Activated T-helper 1 cell treated with anti-CD3 and anti-CD28 coated beads, Interleukin-12 subunit alpha, Interleukin-12 subunit beta, Interleukin-2, Interleukin-4 antibody, amounts not matched to agents 30 ng/mL and 10 ng/mL and 1 ng/mL, durations not matched to agents 14 hours and 24 hours and 36 hours (primary cell): ENCODE data around the gene RXFP2. TPM values are rescaled to one million over a fixed set of nuclear protein-coding genes. Genes with fewer than 3 reads are reported as not detected.

Experiments used
- DNase-seq: peaks from one replicate; pipeline ENCODE4 v3.0.0; 2021; ENCODE audit warnings: low spot score
- H3K27ac Mint-ChIP-seq: one replicate; pipeline ENCODE4 v1.8.0; 2021; ENCODE audit warnings: mild to moderate bottlenecking, mixed read lengths
- H3K27me3 Mint-ChIP-seq: one replicate; pipeline ENCODE4 v1.8.0; 2022; ENCODE audit warnings: mild to moderate bottlenecking, moderate library complexity, mixed read lengths; ENCODE audit not compliant: insufficient read depth
- H3K36me3 Mint-ChIP-seq: one replicate; pipeline ENCODE4 v1.8.0; 2021; ENCODE audit warnings: low read depth, mixed read lengths
- H3K4me1 Mint-ChIP-seq: one replicate; pipeline ENCODE4 v1.8.0; 2021; ENCODE audit warnings: low read depth, mixed read lengths
- H3K4me3 Mint-ChIP-seq: one replicate; pipeline ENCODE4 v1.8.0; 2021; ENCODE audit warnings: mild to moderate bottlenecking, moderate library complexity, mixed read lengths
- H3K9me3 Mint-ChIP-seq: one replicate; pipeline ENCODE4 v1.8.0; 2021; ENCODE audit warnings: mixed read lengths
- intact Hi-C: fragments of 100-400 bp; cut with micrococcal nuclease; formaldehyde crosslinking; loops from one replicate; pipeline ENCODE4 v1.15.1; 2024
- total RNA-seq: library from RNA; stranded (reverse); gene quantifications from 2 replicates; pipeline ENCODE4 v1.2.3, GENCODE V29; 2022

Gene RXFP2
- total RNA-seq, 1 donor from 2014 or later: not detected

DNA sequence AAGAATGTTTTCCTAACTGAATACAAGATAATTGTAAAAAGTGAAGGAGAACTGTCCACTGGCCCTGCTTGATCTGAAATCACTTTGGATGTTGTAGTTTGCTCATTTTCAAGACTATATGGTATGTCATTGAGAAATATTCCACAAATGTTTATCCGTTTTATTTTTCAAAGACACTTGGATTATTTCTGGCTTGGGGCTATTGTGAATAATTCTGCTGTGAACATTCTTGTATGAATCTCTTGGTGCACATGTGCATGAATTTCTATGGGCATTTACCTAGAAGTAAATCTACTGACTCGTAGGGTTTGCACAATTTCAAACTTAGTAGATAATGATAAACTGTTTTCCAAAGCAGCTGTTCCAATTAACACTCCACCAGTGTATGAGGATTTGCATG is 8.6 kb downstream of the RXFP2 start:
- no peaks in the 10 kb centered on the region for H3K9me3 Mint-ChIP-seq
- H3K27me3 Mint-ChIP-seq: peaks cover 8% of the 10 kb centered on the region
- DNase-seq: no peak
- no peaks in the 10 kb centered on the region for H3K36me3 Mint-ChIP-seq
- intact Hi-C loops: loop anchor here (2.0 kb wide), 1 partner anchor 13 kb away; no protein-coding TSS in a partner anchor
- no peaks in the 10 kb centered on the region for H3K4me1 Mint-ChIP-seq
- H3K4me3 Mint-ChIP-seq: no peak overlapping the region
- no peak overlapping the region for H3K27ac Mint-ChIP-seq

DNA sequence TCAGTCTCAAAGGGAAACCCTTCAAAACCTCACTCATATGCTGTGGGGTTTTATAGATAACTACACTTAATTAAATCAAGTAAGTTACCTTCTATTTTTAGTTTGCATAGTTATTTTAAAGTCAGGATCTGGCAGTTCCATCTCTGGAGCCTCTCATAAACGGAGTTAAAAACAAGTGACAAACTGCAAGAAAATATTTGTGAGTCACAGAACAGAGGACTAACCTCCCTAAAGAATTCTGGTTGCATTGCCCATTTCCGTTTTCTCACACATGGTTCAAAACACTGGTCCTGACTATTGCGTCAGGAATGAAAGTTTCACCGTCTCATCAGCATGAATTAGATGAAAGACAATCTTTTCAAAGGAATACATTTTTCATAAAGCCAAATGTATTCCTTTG is 10.6 kb downstream of the RXFP2 start:
- DNase-seq: no peak
- Mint-ChIP-seq H3K27me3 (peaks cover 7% of the 10 kb centered on the region), H3K9me3 (no peaks in the 10 kb centered on the region), H3K4me3 (no peak overlapping the region), H3K27ac (no peak overlapping the region), H3K36me3 (no peaks in the 10 kb centered on the region), H3K4me1 (no peaks in the 10 kb centered on the region)
- intact Hi-C loops: no loop called here

DNA sequence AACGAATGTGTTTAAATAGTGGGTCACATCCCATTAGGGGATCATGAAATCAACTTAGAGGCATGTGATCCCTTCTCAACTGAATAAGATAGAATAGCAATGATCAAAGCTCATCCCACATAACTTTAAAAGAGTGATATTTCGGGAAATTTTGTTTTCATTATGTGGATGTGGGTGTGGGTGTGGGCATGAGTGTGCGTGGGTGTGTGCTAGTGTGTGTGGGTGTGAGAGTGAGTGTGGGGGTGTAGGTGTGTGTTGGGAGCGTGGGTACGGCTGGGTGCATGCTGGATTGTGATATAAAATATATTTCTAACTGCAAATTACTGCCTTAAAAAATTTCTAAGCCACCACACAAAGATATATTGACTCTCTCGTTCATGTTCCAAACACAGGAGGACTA is 15.9 kb downstream of the RXFP2 start:
- intact Hi-C loops: no loop called here
- no peak for DNase-seq
- no peaks in the 10 kb centered on the region for H3K36me3 Mint-ChIP-seq

DNA sequence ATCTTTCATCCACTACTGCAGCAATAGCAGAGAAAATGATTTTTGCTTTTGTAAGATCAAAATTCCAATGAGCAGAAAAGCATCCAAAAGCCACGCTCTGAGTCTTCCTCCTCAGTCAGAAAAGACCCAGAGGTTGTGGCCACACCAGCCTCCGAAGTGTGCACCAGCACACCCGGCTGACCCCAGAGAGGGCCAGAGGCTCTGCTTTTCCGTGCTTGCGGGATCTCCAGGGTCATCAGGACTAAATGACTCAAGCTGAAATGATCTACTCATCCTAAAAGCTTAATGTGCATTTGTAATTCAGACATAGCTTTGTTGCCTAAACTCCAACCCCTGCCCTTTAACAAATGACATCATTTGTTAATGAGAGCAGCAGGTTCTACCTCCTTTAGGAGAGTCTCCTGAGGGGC is 16.5 kb downstream of the RXFP2 start:
- no peak overlapping the region for H3K4me3 Mint-ChIP-seq

More for the DNA sequence above, 15.9 kb downstream of the RXFP2 start:
- Mint-ChIP-seq H3K9me3 (no peaks in the 10 kb centered on the region), H3K27ac (no peak overlapping the region), H3K4me1 (no peaks in the 10 kb centered on the region), H3K27me3 (peaks cover 6% of the 10 kb centered on the region), H3K4me3 (no peak overlapping the region)

DNA sequence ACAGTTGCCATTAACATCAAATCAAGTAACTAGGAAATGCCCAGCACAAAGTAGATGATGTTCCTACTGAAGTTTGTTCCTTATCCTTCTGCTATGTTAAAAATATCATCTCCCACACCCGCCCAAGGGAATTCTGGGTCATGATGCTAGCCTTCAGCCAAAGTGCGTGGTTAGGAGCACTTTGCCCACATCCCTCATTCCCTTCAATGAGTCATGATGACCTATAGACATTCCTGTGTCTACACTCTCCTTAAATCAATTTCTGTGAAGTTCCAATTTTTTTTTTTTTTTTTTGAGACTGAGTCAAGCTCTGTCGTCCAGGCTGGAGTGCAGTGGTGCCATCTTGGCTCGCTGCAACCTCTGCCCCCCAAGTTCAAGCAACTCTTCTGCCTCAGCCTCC is 17.0 kb downstream of the RXFP2 start:
- intact Hi-C loops: no loop called here
- H3K27me3 Mint-ChIP-seq: peaks cover 6% of the 10 kb centered on the region
- DNase-seq: no peak
- H3K27ac Mint-ChIP-seq: no peak overlapping the region
- no peaks in the 10 kb centered on the region for H3K4me1 Mint-ChIP-seq
- no peaks in the 10 kb centered on the region for H3K9me3 Mint-ChIP-seq
- H3K4me3 Mint-ChIP-seq: no peak overlapping the region
- no peaks in the 10 kb centered on the region for H3K36me3 Mint-ChIP-seq

More for the DNA sequence above, 16.5 kb downstream of the RXFP2 start:
- DNase-seq: no peak
- Mint-ChIP-seq H3K9me3 (no peaks in the 10 kb centered on the region), H3K27ac (no peak overlapping the region), H3K4me1 (no peaks in the 10 kb centered on the region), H3K27me3 (peaks cover 6% of the 10 kb centered on the region), H3K36me3 (no peaks in the 10 kb centered on the region)
- intact Hi-C loops: no loop called here

DNA sequence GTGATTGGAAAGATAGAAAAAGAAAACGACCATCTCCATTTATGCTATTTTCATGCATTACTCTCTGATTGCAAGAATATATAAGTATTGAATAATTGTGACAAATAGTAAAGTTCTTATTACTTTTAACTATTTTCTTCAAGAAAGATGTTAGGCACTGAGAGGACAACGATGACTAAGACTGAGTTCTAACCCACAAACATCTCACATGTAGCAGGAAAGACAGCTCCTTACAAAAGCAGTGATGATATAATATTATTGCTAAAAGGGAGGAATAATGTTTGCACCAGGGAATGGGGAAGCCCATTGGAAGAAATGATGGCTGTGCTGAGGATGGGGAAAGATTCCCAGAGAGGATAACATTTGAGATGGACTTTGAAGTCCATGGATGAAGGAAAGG is 22.6 kb downstream of the RXFP2 start:
- Mint-ChIP-seq H3K4me1 (no peaks in the 10 kb centered on the region), H3K4me3 (no peak overlapping the region), H3K36me3 (no peaks in the 10 kb centered on the region), H3K27ac (no peak overlapping the region), H3K9me3 (no peaks in the 10 kb centered on the region), H3K27me3 (no peaks in the 10 kb centered on the region)
- DNase-seq: no peak
- intact Hi-C loops: loop anchor here (2.0 kb wide), 1 partner anchor 15 kb away; no protein-coding TSS in a partner anchor

DNA sequence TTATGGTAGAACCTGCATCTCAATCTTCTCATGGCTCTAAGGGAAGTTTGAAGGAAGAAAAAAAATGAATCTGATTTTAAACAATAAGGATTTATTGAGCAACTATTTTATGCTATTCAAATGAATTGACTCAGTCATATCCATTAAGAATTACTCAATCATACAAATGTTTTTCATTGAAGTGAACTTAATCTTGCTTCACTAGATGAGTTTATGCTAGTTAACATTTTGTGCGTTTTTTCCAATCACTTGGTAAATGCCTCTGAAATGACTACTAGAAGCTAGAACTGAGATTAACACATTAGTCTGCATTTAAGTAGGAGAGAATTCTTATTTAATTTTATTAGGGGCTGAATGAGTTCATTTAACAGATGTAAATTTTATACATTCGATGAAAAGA is 25.2 kb downstream of the RXFP2 start:
- DNase-seq: no peak
- Mint-ChIP-seq H3K9me3 (no peaks in the 10 kb centered on the region), H3K27me3 (no peaks in the 10 kb centered on the region), H3K36me3 (no peaks in the 10 kb centered on the region), H3K27ac (no peak overlapping the region), H3K4me3 (no peak overlapping the region), H3K4me1 (no peaks in the 10 kb centered on the region)
- intact Hi-C loops: no loop called here

DNA sequence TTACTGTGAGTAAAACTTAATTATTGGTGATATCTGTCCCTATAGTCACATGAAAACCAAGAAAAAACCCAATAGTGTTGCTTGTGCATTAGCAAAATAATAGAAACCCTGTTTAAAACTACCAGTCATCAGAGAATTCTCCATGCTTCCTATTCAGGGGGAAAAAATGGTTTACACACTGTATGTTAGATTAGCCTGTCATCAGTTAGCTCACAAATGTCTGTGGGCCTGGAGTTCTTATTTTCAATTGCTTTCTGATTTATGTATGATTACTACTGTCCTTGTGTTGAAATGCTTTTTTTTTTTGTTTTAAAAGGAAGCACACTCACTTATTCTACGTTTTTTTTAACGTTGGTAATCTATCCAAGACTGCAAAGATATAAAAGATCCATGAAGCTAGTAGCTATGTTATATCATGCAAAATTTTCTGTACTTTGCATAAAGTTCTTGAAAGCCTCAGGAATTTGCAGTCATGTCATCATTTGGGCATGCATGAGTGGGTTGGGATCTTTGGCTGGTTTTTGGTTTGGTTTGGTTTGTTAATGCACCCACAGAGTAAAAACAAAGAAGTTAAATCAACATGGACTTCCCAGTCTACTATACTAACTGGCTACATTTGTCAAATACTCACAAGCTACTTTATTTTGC is 25.9 kb downstream of the RXFP2 start:
- Mint-ChIP-seq H3K4me3 (no peak overlapping the region), H3K4me1 (no peaks in the 10 kb centered on the region), H3K9me3 (no peaks in the 10 kb centered on the region), H3K27ac (no peak overlapping the region), H3K36me3 (no peaks in the 10 kb centered on the region), H3K27me3 (no peaks in the 10 kb centered on the region)
- intact Hi-C loops: no loop called here
- no peak for DNase-seq

DNA sequence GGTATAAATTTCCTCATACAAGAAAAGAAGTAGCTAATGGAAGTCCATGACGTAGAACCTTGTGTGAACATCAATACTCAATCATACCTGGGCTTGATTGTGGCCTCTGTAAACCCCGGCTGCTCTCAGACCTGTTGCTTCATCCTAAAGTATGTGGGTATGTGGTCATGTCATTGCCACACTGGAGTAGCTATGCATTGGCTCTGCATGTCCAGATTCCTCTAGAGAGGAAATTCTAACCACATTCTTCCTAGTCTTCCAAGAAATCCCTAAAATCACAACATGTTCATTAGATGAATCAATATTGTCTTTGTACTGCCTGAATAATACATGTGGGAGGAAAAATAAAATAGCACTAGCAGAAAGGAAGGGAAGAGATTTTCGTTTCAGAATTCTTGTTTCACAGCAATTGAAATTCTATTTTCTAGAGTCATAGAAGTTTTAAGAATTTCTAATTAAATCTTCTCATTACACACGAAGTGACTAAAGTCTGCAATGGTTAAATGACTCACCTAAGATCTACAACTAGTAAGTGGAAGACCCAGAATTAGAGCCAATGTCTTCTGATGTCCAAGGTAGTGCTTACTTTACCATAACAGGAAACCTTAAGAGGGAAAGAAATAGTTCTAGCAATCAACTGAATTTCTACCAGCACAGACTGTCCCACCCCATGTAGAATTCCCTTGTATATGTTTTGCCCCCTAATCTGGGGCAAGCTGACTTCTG is 28.0 kb downstream of the RXFP2 start:
- intact Hi-C loops: no loop called here
- H3K27ac Mint-ChIP-seq: no peak overlapping the region
- no peaks in the 10 kb centered on the region for H3K36me3 Mint-ChIP-seq
- H3K4me1 Mint-ChIP-seq: no peaks in the 10 kb centered on the region
- no peak for DNase-seq
- H3K4me3 Mint-ChIP-seq: no peak overlapping the region
- H3K27me3 Mint-ChIP-seq: no peaks in the 10 kb centered on the region
- no peaks in the 10 kb centered on the region for H3K9me3 Mint-ChIP-seq

DNA sequence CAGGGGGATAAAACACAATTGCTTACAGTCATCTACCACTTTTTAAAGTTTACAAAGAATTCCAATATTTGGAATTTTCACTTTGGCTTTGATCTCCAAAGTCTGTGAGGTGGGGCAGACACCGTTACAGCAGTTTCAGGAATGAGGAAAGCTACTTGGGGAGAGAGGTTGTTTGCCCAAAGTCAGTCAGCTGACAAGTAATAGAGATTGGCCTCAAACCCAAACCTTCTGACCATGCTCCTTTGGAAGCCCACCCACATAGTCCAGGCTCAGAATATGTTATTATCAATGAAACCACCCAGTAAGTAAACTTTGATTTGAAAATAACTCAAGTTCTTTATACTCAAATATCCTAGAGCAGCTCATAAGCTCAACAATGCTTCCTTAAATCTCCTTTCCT is 29.0 kb downstream of the RXFP2 start:
- DNase-seq: no peak
- peaks cover under 1% of the 10 kb centered on the region for H3K4me1 Mint-ChIP-seq
- no peaks in the 10 kb centered on the region for H3K27me3 Mint-ChIP-seq
- H3K36me3 Mint-ChIP-seq: no peaks in the 10 kb centered on the region
- no peak overlapping the region for H3K4me3 Mint-ChIP-seq
- no peak overlapping the region for H3K27ac Mint-ChIP-seq
- no peaks in the 10 kb centered on the region for H3K9me3 Mint-ChIP-seq
- intact Hi-C loops: no loop called here

DNA sequence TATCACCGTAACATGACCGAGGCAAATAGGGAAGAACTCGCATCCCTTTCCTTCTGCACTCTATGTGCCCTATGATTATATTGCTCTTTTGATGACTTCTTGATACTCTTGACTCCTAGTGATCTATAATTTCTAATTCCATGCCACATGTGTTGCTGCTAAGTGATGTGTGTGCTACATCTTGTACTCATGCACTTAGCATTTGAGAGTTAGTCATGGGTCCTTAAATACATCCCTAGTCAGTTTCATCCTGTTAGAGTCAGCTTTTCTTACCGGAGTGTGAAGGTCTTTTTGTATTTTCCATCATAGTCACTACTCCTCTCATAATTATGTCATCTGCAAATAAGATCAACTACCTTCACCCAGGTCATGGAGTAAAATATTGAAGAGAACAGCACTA is 30.2 kb downstream of the RXFP2 start:
- H3K27me3 Mint-ChIP-seq: no peaks in the 10 kb centered on the region

DNA sequence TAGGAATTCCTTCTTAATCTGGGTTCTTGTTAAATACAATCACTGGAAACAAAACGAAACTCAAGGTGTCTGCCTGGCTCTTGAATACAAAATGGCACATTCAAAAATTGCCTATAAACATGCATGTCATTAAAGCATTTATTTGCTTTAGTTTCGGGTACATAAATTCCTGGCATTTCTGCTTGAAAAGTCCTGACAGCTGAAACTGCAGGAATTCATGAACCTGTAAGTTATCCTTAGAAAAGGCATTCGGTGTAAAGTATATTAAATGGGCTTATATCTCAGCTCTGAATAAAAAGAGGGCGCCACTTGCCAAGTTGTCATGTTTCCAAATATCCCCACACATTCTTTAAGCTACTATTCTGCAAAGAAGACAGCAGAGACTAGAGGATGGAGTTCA is 32.9 kb downstream of the RXFP2 start:
- intact Hi-C loops: no loop called here
- DNase-seq: no peak
- H3K36me3 Mint-ChIP-seq: no peaks in the 10 kb centered on the region
- H3K4me1 Mint-ChIP-seq: peaks cover 5% of the 10 kb centered on the region
- H3K4me3 Mint-ChIP-seq: no peak overlapping the region
- peaks cover 3% of the 10 kb centered on the region for H3K27me3 Mint-ChIP-seq
- H3K9me3 Mint-ChIP-seq: no peaks in the 10 kb centered on the region
- no peak overlapping the region for H3K27ac Mint-ChIP-seq

More for the DNA sequence above, 30.2 kb downstream of the RXFP2 start:
- H3K4me1 Mint-ChIP-seq: peaks cover 5% of the 10 kb centered on the region
- H3K36me3 Mint-ChIP-seq: no peaks in the 10 kb centered on the region
- DNase-seq: no peak
- H3K9me3 Mint-ChIP-seq: no peaks in the 10 kb centered on the region
- intact Hi-C loops: no loop called here
- no peak overlapping the region for H3K4me3 Mint-ChIP-seq
- no peak overlapping the region for H3K27ac Mint-ChIP-seq

DNA sequence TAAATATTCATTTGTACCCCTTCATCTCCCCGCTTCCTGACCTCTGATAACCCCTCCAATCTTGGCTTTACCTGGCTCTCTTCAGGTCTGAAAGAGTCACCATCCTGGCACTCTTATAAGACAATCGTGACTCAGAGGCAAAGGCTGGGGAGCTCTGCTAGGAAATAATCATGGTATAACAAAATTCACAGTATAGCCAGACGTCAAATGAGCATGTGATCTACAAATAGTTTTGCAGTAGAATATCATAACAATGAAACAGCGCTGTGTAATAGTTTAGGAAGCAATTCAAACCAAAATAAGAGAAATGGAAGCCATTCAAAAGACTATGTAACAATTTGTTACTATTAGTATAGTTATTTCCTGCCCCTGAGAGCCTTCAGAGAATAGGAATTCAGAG is 34.2 kb downstream of the RXFP2 start:
- no peaks in the 10 kb centered on the region for H3K36me3 Mint-ChIP-seq
- H3K27ac Mint-ChIP-seq: no peak overlapping the region
- H3K4me3 Mint-ChIP-seq: no peak overlapping the region
- intact Hi-C loops: no loop called here
- no peak for DNase-seq
- no peaks in the 10 kb centered on the region for H3K9me3 Mint-ChIP-seq
- H3K27me3 Mint-ChIP-seq: peaks cover 3% of the 10 kb centered on the region
- H3K4me1 Mint-ChIP-seq: peaks cover 5% of the 10 kb centered on the region
